Left forelimb (tissue), 1 donor: ENCODE data around the gene BHLHE41.

ENCODE experiments used
- DNase-seq: peaks from one replicate; pipeline ENCODE4 v3.0.0-alpha.2; 2018; ENCODE audit warnings: low spot score

The BHLHE41 gene

DNA sequence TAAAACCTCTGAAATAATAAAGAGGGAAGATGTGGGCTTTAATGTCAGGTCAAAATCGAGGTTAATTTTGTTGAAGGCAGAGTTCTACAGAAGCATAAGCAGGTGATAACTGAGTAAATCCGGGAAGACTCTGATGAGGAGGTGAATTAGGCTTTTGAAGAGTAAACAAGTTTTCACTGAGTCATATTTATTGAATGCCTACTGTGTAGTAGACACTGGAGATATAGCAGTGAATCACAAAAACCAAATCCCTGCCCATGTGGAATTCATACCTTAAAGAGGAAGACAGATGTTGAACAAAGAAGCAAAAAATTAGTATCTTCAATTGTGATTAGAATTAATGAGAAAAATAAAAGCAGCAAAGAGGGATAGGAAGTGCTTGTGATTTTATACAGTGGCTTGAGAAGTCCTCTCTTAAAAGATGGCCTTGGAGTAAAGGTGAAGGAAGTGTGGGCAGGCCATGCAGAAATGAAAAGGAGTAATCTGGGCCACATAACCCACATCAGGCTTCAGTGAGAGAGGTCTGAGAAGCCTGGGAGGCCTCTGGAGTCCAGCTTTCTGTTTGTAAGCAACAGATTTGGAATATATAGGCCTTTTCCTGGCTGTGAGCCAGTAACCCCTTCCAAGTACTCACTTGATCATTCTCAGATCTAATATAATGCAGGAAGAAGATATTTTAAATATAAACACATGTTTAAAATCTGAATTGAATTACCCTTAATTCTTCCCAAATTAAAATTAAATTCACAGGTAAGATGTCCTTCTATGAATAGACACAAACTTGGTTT is 46.7 kb downstream of the BHLHE41 start:
- DNase-seq, result no peak
